Medulla oblongata (tissue), 1 donor: Measurements from ENCODE around the gene FOXI2.

Experiments used
- DNase-seq: peaks from one replicate; pipeline ENCODE4 v3.0.0-alpha.2; 2015; ENCODE audit errors: extremely low spot score

Gene FOXI2

DNA sequence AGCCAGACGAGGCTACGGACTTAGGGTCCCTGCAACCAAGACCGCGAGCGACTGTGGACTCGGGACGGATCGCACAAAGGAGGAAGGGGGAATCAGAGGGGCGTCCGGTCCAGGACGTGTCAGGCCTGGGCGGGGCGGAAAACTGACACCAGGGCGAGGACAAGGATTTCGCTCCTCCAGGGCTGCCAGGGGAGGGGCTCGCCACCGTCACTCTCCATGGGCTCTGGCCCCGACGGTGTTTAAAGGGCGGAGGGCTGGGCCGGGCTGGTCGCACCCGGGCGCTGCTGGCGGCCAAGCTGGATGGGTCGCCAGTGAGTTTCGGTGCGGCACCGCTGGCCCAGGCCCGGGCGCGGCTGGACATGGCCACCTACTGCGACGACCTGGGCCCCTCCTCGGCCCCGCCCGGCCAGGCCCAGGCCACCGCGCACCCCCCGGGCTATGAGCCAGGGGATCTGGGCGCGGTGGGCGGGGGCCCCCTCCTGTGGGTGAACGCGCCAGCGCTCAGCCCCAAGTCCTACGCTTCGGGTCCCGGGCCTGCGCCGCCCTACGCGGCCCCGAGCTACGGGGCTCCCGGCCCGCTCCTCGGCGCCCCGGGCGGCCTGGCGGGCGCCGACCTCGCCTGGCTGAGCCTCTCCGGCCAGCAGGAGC is at the start of gene FOXI2:
Gene FOXI2 (plus strand): TSS at position 271 of the 648 bp plus-strand sequence. CDS start 89 bp downstream, at position 360.
- DNase-seq: no peak

DNA sequence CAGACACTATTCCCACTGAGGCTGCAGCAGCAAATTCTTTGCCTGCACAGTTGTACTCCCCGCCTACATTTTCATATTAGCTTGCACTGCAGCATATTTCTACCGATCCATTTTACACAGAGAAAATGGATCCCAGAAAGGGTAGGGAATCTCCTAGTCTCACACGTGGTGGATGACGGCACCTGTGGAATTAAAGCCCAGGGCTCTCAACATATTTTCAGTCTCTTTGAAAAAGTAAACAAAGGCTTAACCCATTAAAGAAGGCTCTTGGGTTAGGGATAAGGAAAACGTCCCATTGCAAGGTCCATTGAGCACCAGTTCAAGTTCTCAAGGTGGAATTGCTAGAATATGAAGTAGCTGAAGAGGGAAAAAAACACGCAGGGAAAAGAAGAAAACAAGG is 49.4 kb upstream of the FOXI2 start:
- no peak for DNase-seq

DNA sequence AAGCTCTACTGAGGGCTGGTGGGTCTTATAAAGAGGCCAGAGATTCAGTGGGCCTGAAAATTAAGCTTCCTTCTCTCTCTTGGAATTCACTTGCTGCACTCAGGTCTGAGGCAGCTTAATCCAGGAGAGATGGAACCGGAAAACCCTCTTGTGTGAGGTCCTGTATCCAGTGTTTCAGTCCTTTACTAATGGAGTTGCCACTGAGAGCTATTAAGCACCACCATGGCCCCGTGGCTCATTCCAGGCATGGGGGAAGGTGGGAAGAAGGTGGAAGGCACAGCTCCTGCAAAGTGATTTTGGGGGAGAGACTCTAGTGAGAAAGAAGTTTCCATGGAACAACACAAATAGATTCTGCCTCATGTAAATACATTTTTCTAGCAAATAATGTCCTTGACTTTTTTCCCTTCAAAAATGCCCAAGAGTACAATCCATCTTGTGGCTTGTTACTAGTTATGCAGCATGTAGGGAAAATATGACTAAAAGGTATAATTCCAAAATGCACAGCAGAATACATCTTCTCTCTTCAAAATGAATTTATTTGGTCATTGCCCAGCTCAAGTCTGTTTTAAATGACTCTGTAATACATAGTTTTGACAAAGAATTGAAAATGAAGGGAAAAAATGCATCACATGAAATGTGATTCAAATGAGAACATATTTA is 46.7 kb upstream of the FOXI2 start:
- DNase-seq: no peak

DNA sequence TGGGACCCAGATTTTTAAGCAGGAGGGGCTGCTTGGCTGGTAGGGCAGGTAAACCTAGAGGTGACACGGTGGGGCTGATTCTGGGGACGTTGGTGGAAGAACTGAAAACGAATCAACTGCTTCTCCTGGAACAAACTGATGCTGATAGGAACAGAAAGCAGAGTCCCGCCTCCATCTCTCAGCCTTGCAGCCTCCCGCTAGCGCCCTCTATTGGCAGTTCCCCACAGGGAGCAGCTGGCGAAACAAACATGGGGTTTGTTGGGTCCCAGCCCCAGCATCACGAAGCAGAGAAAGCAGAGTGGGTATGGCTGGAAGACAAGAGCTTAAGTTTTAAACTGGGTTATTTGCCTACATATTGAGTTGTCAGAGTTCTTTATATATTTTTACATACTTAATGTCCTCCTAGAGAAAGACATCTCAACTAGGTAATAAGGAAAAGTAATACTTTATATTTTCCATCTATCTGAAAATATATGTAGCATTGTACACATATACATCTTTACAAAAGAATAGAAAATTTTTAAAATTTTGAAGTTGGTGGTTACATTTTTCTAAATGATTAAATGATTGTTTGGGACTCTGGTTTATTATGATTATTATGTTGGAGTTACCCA is 42.3 kb upstream of the FOXI2 start:
- DNase-seq: peak; percentile 12

DNA sequence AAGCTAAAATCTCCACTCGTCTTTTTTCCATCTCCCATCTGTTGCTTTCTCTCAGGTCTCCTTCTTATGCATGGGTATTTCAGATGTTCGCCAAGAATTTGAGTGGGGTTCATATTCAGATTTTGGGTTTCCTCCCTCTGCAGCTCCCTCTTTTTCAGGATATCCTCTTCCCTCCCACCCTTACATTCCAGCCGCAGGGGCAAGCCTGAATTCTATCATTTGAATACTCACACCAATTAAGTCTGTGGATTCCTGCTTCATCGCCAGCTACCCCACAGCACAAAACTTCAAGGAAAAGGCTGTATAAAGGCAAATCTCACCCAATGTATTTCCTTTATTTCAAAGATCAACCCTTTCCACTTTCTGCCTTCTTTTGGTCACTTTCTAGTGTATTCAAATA is 41.6 kb upstream of the FOXI2 start:
- no peak for DNase-seq

DNA sequence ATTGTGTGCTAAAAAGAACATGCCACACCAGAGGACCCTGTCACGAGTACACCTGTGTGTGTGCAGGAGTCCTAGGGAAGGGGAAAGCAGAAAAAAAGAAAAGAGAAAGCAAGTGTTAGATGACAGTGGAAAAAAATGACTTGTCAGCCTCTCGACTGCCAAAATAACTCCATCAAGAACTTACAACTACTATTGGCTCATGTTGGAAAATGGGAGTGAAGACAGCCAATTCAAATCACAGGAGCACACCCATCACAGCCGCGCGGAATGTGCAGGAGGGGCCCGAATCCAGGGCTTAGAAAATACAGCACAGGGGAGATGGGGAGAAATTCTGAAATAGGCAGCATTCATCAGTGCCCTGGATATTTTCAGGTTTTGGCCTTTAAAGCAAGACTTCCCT is 38.1 kb upstream of the FOXI2 start:
- no peak for DNase-seq

DNA sequence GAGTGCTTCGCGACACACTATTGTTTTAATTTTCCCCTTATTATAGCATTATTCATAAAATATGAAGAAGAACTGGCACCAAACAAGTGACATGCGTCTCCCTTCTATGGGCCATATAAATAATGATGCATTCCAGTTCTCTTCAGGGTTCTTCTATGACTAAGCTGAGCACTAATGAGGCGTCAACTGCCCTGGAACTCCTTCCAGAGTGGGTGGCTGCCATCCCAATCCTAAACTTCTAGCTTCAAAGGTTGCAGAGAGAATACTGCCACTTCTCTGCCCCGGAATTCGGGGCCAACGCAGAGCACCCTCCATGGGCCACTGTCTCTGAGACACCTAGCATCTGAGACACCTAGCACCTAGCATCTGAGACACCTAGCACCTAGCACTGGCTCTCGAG is 37.7 kb upstream of the FOXI2 start:
- no peak for DNase-seq

DNA sequence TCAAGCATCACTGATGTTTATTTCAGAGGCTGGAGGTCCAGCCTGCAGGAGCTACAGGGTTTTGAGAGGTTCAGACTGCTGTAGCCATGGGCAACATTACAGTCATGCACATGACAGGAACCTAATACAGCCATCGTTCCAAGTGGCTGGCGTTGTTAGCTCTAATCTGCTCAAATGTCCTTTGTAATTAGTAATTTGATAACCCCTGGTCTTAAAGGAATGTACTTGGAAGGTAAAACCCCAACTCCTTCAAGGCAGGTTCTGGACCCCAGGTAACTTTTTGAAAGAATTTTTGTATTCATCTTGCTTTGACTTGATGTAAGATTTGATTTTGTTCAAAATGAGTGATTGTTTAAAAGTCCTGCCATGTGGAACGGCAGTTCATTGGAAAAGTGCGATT is 34.7 kb upstream of the FOXI2 start:
- no peak for DNase-seq

DNA sequence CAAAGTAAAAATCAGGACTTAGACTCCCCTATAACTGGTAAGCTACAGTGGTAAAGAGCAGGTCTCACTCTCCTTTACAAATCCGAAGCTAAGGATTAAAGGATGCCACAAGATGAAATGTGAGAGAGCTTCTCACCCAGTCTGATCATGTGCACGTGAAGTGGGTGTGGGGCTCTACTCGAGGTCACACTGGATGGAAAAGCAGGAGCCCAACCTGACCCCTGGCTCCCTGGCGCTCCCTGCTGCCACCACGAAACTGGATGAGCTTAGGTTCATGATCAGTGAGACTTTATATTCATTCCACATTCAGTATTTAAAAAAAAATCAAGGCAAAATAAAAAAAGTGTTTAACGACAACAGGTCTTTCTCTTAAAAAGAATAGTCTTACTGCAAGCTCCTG is 21.7 kb upstream of the FOXI2 start:
- DNase-seq: no peak

DNA sequence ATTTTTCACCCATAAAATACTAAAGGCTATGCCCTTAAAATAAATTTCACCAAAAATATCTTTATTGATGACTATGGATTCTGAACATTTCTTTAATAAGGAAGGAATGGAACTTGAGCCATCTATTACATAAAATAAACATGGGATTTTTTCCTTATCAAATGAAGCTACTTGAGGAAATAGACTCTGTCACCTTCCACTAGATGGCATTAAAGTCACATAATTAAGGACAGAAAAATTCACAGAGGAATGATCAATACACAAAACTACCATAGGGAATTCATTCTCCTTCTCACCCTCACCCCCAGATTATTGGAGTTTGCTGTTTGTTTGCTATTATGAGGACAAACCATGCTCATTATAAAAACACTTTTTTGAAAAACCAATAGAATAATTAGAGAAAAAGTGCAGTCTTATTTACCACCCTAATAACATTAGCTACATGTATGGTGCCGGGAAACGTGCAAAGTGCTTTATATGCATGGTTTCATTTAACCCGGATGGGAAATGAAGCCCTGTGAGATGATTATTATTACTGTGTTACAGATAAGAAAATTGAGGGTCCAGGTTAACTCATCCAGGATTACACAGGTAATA is 21.1 kb upstream of the FOXI2 start:
- peak; percentile 72 for DNase-seq

DNA sequence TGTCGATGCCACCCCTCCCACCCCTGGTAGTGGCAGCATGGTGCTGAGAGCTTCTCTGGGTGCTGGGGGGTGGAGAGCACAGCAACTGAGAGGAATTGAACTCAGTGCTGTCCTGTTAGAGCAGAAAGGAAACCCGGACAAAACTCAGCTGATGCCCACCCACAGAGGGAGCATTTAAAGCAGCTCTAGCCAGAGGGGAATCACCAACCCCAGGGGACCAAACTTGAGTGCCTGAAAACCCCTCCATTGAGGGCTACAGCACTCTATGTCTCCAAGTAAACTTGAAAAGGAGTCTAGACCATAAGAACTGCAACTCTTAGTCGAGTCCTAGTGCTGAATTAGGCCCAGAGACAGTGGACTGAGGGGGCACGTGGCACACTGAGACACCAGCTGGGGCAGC is 16.8 kb upstream of the FOXI2 start:
- no peak for DNase-seq

DNA sequence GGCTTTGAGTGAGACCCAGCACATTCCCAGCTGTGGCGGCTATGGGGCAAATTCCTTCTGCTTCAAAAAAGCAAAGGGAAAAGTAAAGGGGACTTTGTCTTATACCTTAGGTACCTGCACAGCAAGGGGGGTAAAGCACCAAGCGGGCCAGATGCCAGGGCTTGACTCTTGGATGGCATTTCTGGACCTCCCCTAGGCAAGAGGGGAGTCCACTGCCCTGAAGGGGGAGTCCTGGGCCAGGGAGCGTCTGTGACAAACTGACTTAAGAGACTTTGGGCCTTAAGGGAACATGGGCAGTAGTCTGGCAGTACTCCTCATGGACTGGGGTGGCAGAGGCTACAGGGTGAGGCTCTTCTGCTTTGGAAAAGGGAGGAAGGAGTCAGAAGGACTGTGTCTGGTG is 16.1 kb upstream of the FOXI2 start:
- DNase-seq: no peak

DNA sequence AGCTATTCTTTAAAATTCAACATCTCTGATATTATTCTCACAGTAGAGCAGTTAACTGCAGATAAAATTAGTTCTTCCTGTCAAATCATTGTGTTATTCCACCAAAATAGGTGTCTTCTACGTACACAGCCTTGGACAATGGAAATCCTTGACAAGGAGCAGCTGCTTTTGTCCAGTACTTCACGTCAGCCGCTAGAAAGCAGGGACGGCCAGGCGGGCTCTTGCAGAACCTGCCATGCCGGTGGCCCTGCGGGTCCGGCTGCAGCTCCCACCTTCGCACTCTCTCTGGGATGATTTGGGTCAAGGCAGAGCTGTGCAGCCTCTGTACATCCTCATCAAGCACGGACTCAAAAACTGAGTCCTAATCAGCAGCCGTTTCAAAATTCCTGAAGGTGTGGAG is 2.2 kb upstream of the FOXI2 start:
- DNase-seq: no peak

DNA sequence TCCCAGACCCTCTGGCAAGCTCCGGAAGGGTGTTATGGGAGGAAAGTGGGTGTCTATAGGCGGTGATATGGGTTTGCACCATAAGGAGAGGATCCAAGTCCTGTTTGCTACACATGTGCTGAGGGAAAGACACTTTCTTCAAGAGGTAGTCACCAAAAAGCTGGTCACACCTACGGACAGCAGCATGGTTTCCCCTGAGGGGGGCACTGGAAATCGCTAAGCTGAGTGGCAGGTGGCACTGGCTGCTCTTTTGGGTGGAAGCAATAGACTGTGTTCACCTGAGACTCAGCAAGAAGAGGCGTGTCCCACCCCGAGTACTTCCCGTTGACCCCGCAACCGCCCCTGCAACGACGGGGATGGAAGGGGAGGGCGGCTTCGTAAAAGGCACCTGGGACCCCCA is 1.8 kb upstream of the FOXI2 start:
- DNase-seq: no peak

DNA sequence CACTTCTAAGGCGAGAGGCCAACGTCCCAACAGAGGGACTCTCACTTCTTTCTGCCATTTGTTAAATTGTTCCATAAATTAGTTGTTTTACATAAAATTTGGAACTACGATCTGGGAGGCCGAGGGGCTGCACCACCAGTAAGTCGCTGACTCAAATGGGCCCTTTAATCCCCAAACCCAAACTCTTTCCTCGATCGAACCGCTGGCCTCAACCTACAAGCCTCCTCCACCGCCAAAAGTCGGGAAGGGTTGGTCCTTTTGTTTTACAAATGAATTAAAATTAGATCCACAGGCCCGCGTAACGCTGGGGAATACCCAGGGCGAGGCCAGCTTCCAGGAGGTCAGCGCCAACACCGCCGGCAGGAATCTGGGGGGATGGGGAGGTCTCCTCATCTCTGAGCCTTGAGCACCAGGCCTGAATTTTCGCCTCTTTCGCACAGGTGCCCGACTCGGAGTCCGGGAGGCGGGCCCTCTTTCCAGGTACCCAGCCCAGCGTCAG is 1.2 kb upstream of the FOXI2 start:
- DNase-seq: no peak

DNA sequence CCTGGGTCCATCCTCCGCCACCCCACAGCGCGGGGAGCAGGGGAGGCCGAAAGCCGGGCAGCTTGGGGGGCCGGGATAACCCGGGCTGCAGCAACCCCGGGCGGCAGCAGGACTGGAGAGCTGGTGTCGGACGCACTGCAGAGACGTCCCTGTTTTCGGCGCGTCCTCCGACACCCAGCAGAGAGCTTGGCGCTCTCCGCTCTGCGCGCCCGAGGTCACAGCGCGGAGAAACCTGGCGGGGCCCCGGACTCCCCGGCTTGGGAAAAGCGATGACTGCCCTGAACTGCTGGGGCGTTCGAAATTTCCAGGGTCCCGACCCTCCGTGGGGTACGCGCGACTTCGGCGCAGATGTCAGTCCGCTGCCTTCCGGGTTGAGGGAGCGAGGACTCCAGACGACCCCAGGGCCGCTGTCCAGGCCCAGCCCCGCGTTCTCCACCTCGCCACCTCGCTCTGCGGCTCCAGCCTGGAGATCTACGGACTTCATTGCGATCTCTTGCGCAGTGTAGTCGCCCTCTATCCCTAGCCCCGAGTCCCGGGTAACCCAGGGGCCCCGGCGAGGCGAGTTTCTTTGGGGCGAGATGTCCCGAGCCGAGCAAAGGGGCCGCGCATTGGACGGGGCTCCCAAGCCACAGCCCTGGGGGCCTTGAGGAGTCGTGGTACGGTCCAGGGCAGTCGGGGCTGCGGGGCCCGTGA is 617 bp upstream of the FOXI2 start:
- DNase-seq: no peak

DNA sequence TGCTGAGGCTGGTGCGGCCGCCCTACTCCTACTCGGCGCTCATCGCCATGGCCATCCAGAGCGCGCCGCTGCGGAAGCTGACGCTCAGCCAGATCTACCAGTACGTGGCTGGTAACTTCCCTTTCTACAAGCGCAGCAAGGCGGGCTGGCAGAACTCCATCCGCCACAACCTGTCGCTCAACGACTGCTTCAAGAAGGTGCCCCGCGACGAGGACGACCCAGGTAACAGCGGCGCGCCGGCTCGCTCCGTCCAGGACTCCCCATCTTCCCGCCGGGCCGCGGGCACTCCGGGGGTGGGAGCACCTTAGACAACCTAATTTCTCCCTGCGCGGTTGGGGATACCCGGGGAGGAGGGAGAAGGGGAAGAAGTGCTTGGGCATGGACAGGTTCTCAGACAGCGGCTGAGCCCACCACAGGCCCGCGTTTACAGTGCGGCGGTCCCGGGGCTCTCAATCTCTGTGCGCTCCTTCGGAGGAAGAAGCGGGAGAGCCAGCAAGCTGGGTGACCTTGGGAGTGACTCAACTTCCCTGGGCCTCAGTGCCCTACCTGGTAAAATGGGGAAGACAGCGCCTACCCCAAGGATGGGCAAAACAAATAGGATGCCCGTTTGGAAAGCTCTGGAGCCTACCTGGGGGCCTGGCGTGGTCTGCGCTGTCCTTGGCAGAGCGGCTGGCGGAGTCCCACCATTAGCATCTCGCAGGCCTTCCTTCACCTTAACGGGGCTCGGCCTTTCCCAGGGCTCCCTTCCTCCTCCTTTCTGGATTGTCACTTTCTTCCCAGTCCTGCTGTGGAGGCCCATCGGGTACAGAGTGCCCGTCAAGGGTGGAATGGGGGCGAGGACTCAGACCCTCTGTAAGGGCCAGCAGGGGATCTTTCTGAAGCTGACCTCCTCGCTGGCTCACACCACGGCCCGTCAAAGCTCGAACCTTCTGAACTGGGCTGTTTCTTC is 852 bp downstream of the FOXI2 start:
- DNase-seq: no peak

DNA sequence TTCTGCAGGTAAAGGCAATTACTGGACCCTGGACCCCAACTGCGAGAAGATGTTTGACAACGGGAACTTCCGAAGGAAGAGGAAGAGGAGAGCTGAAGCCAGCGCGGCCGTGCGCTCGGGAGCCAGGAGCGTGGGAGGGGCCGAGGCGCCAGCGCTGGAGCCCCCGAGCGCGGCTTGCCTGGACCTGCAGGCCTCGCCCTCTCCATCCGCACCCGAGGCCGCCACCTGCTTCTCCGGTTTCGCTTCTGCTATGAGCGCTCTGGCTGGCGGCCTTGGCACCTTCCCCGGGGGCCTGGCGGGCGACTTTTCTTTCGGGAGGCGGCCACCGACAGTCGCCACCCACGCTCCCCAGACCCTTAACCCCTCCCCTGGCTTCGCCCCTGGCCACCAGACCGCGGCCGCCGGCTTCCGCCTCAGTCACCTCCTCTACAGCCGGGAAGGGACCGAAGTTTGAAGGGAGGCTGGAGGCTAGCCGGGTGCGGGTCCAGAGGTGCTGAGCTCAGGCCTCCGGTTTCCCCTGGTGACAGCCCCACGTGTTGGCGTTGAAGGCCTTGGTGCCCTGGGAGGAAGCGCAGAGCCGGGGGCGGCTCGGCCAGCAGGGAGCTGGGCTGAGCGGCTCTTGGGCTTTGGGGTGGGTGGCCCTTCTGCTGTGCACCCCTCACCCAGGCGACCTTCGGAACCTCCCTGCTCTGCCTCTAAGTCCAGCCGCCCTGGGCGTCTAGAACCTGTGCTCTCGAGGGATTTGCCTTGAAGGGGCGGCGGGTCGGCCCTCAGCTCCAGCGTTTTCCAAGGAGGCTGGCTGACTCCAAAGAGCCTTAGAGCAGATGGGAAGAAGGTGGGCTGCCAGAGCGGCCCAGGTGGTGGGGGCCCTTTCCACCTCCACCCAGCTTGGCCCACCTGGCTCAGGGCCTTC is 1.8 kb downstream of the FOXI2 start:
- no peak for DNase-seq

DNA sequence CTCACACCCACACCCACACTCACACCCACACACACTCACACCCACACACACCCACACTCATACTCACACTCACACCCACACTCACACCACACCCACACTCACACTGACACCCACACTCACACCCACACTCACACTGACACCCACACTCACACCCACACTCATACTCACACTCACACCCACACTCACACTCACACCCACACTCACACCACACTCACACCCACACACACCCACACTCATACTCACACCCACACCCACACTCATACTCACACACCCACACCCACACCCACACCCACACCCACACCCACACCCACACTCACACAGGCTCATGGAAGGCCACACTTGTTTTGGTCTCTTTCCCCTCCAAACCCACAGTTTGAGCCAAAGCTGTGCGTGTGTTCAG is 2.9 kb downstream of the FOXI2 start:
- no peak for DNase-seq

DNA sequence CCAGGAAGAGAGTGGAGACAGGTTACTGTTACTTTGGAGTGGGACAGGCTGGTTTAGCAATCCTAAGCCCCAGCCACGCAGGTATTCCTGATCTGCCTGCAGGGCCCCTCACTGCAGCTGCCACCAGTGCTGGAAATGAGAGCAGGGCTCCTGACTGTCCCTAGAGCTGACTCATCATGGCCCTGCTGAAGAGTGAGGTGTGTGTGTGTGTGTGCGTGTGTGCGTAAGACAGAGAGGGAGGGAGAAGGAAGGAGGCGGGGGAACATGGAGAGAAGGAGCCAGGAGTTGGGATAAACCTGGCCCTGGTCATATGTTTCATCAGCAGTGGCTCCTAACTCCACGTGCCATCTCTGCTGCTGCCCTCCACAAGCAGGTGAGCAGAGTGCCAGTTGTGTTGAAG is 3.6 kb downstream of the FOXI2 start:
- no peak for DNase-seq
